ENCODE data around the gene GATD1. TPM values are rescaled to one million over a fixed set of nuclear protein-coding genes. Genes with fewer than 3 reads are reported as not detected.

Gene GATD1
- total RNA-seq, 2 experiments from 2014 or later: 59.8 to 62.4 TPM

DNA sequence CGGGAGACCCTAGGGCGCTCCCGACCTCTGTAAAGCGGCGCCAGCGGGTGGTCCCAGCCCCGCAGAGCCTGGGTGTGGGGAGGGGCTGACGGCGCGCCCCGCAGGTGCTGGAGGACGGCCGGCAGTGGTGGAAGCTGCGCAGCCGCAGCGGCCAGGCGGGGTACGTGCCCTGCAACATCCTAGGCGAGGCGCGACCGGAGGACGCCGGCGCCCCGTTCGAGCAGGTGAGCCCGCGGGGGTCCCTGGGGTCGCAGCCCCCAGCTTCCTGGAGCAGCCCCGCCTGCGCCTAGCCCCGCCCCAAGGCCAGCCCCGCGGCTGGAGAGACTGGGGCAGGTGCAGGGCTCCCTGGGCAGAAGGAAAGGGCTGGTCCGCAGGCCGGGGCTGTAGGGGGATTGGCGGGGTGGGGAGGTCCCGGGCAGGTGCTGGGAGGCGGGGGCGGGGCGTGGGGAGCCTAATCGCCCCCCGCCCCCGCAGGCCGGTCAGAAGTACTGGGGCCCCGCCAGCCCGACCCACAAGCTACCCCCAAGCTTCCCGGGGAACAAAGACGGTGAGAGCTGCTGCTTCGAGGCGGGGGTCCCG lies 51.6 kb downstream of the GATD1 start:
- POLR2A ChIA-PET: interaction anchor here (1.0 to 2.8 kb wide), 21 partner anchors 8 to 284 kb away, joined by 3 to 18 read pairs (median 6); partner anchors contain the start of genes ANO9, DEAF1, GATD1 and HRAS
- Mint-ChIP-seq H3K27ac (peak overlapping the region; percentile 73), H3K4me1 (peaks cover 13% of the 10 kb centered on the region), H3K27me3 (peaks cover 9% of the 10 kb centered on the region), H3K9me3 (no peaks in the 10 kb centered on the region), H3K4me3 (peak overlapping the region; percentile 79), H3K36me3 (no peaks in the 10 kb centered on the region)
- DNase-seq: peak; percentile 66
- ATAC-seq (ENCODE audit: low read depth): peak; percentile 19

DNA sequence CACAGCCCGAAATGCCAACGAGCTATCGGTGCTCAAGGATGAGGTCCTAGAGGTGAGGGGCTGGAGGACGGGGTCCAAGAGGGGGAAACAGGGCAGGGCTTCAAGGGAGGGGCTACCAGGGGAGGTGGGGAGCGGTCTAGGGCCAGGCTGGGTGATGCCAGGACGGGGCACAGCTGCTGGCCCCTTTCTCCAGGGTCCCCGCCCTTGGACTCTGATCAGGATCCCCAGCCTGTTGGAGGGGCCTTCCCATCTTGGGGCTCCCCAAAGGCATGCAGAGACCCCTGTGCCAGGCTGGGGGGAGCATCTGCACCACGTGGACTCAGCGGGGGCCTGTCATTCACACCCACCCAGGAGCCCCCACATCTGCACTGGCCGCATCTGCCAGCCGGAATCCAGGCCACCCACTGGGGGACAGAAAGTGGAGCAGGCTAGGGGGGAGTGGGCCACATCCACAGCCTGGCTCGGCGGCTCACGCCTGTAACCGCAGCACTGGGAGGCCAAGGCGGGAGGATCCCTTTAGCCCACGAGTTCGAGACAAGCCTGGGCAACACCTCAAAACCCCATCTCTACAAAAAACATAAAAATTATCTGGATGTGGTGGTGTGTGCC lies 52.4 kb downstream of the GATD1 start:
- Mint-ChIP-seq H3K27ac (peak overlapping the region; percentile 73), H3K36me3 (no peaks in the 10 kb centered on the region), H3K4me3 (peak overlapping the region; percentile 79), H3K4me1 (peaks cover 14% of the 10 kb centered on the region), H3K27me3 (peaks cover 11% of the 10 kb centered on the region), H3K9me3 (no peaks in the 10 kb centered on the region)
- no peak for DNase-seq
- POLR2A ChIA-PET: interaction anchor here (1.2 to 5.5 kb wide), 10 partner anchors 22 to 283 kb away, joined by 3 to 26 read pairs (median 8); partner anchors contain the start of genes ANO9, DEAF1, HRAS and LMNTD2
- ATAC-seq (ENCODE audit: low read depth): no peak

DNA sequence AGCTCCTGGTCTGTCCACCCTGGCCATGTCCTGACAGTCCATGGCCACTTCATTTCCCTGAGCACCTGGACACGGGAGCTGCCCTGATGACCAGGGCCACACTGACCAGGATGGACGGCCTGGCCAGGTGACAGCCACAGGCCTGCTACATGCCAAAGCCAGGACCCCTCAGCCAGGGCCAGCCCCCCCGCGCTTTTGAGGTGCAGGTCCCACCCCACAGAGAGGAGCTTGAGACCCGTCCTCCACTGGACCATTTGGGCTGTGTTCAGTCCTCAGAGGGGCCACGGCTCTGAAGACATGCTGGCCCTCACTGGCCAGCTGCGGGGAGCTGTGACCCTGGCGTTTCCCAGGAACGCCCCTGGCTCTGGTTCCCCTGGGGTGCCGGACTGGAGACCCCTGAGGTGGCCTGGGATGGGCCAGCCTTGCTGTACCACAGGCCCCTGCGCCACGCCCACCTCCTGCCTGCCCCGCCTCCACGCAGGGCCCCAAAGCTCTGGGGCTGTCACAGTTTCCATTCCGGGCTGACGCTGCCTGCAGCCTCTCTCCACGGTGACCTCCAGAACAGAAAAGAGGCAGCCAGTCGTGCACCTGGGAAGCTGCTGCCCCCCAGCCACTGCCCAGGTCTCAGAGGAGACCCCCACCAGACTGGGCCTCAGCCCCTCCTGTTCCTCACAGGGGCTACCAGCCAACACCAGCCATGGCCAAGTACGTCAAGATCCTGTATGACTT lies 53.1 kb downstream of the GATD1 start:
- Mint-ChIP-seq H3K9me3 (no peaks in the 10 kb centered on the region), H3K4me1 (peaks cover 14% of the 10 kb centered on the region), H3K27ac (no peak overlapping the region), H3K27me3 (peaks cover 16% of the 10 kb centered on the region), H3K36me3 (no peaks in the 10 kb centered on the region), H3K4me3 (no peak overlapping the region)
- no peak for DNase-seq
- ATAC-seq (ENCODE audit: low read depth): no peak
- POLR2A ChIA-PET: interaction anchor here (1.4 to 5.5 kb wide), 5 partner anchors 28 to 189 kb away, joined by 3 to 26 read pairs (median 10); partner anchors contain the start of genes DEAF1, HRAS and TMEM80

DNA sequence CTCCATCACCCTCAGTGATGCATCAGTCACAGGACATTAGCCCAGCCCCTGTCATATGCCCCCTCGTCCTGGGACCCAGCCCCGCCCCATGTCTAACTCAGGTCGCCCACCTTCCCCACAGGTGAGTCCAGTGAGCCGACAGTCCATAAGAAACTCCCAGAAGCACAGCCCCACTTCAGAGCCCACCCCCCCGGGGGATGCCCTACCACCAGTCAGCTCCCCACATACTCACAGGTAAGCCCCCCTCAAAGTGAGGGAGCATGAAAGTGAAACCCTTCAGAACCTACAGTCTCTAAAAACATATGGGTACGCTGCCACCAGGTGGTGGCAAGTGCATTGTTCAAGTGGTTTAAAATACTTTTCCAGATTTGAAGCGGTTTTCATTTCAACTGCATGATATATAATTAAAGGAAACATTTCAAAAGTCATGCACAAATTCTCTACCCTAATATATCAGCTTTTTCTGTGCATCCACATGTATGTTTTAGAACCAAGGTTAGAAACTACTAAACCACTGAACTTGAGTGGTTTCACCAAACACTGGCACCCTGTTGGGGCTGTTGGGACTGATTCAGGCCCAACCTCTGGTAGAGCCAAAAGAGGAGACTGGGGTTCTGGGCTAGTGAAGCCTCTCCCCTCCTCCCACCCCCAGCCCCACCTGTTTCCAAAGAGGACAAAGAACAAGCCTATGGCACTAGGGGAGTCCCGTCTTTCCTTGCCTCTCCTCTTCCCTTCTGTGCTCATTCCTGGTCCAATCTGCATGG lies 54.0 kb downstream of the GATD1 start:
- H3K4me1 Mint-ChIP-seq: peaks cover 14% of the 10 kb centered on the region
- ATAC-seq (ENCODE audit: low read depth) (peak; percentile 24), DNase-seq (no peak)
- no peaks in the 10 kb centered on the region for H3K36me3 Mint-ChIP-seq
- POLR2A ChIA-PET: interaction anchor here (1.4 to 5.5 kb wide), 3 partner anchors 27 to 168 kb away, joined by 3 to 26 read pairs (median 24); partner anchors contain the start of genes DEAF1 and TMEM80
- H3K4me3 Mint-ChIP-seq: peak overlapping the region; percentile 76
- H3K9me3 Mint-ChIP-seq: no peaks in the 10 kb centered on the region
- peaks cover 18% of the 10 kb centered on the region for H3K27me3 Mint-ChIP-seq
- H3K27ac Mint-ChIP-seq: peak overlapping the region; percentile 78

DNA sequence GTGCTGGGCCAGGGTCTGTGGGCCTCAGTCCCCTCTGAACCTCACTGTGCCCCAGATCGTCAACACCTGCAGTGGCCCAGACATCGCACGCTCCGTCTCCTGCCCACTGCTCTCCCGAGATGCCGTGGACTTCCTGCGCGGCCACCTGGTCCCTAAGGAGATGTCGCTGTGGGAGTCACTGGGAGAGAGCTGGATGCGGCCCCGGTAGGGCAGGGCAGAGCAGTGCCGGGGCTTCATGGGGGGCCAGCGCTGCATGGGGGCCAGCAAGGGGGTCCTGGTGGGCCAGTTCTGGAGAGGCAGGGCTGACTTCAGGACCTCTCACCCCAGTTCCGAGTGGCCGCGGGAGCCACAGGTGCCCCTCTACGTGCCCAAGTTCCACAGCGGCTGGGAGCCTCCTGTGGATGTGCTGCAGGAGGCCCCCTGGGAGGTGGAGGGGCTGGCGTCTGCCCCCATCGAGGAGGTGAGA lies 54.9 kb downstream of the GATD1 start:
- Mint-ChIP-seq H3K4me3 (peak overlapping the region; percentile 30), H3K9me3 (no peaks in the 10 kb centered on the region), H3K36me3 (no peaks in the 10 kb centered on the region), H3K27ac (no peak overlapping the region), H3K4me1 (peaks cover 14% of the 10 kb centered on the region), H3K27me3 (peaks cover 18% of the 10 kb centered on the region)
- DNase-seq (no peak), ATAC-seq (ENCODE audit: low read depth) (no peak)
- POLR2A ChIA-PET: interaction anchor here (0.9 to 5.5 kb wide), 6 partner anchors 16 to 185 kb away, joined by 3 to 26 read pairs (median 3); partner anchors contain the start of genes DEAF1, IRF7, LRRC56 and PHRF1

DNA sequence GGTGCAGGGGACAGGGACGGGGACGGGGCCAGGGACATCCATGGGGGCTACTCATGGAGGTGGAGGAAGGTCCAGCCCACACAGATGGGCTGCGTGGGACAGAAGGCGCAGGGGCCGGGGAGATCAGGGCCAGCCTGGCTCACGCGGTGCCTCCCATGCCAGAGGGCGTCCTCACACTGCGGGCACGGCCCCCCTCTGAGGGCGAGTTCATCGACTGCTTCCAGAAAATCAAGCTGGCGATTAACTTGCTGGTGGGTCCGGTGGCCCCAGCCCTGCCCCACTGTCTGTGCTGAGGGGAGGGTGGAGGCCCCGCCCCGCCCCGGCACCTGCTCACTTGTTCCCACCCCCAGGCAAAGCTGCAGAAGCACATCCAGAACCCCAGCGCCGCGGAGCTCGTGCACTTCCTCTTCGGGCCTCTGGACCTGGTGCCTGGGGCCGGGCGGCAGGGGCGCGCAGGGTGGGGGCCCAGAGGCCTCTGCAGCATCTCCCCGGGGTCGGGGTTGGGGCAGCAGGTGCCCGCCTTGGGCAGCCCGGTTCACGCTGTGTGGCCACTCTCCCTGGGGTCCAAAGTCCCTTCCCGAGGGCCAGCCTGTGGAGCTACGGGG lies 55.4 kb downstream of the GATD1 start:
- H3K4me1 Mint-ChIP-seq: peaks cover 14% of the 10 kb centered on the region
- peak; percentile 41 for ATAC-seq (ENCODE audit: low read depth)
- peak; percentile 71 for DNase-seq
- POLR2A ChIA-PET: interaction anchor here (0.9 to 5.5 kb wide), 7 partner anchors 15 to 186 kb away, joined by 3 to 26 read pairs (median 3); partner anchors contain the start of genes DEAF1, HRAS, IRF7 and LRRC56
- no peak overlapping the region for H3K27ac Mint-ChIP-seq
- peaks cover 18% of the 10 kb centered on the region for H3K27me3 Mint-ChIP-seq
- peak overlapping the region; percentile 49 for H3K4me3 Mint-ChIP-seq
- H3K9me3 Mint-ChIP-seq: no peaks in the 10 kb centered on the region
- no peaks in the 10 kb centered on the region for H3K36me3 Mint-ChIP-seq

DNA sequence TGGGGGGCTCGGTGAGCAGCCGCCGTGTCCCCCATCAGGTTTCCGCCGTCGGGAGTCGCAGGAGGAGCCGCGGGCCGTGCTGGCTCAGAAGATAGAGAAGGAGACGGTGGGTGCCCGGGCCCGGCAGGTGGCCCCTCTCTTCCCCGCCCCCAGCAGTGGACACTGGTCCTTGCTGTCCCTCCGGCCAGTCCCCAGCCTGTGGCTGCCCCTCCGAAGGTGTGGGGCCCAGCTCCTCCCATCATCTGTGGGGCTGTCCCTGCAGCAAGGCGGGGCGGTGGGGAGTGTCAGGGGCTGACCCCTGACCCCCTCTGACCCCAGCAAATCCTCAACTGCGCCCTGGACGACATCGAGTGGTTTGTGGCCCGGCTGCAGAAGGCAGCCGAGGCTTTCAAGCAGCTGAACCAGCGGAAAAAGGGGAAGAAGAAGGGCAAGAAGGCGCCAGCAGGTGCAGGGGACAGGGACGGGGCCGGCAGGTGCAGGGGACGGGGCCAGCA lies 56.0 kb downstream of the GATD1 start:
- peaks cover 12% of the 10 kb centered on the region for H3K4me1 Mint-ChIP-seq
- H3K36me3 Mint-ChIP-seq: no peaks in the 10 kb centered on the region
- no peak overlapping the region for H3K27ac Mint-ChIP-seq
- POLR2A ChIA-PET: interaction anchor here (1.1 to 5.5 kb wide), 6 partner anchors 14 to 186 kb away, joined by 3 to 26 read pairs (median 6); partner anchors contain the start of genes DEAF1, HRAS, PHRF1 and TMEM80
- H3K27me3 Mint-ChIP-seq: peaks cover 20% of the 10 kb centered on the region
- H3K9me3 Mint-ChIP-seq: no peaks in the 10 kb centered on the region
- no peak for DNase-seq
- no peak for ATAC-seq (ENCODE audit: low read depth)
- peak overlapping the region; percentile 49 for H3K4me3 Mint-ChIP-seq

DNA sequence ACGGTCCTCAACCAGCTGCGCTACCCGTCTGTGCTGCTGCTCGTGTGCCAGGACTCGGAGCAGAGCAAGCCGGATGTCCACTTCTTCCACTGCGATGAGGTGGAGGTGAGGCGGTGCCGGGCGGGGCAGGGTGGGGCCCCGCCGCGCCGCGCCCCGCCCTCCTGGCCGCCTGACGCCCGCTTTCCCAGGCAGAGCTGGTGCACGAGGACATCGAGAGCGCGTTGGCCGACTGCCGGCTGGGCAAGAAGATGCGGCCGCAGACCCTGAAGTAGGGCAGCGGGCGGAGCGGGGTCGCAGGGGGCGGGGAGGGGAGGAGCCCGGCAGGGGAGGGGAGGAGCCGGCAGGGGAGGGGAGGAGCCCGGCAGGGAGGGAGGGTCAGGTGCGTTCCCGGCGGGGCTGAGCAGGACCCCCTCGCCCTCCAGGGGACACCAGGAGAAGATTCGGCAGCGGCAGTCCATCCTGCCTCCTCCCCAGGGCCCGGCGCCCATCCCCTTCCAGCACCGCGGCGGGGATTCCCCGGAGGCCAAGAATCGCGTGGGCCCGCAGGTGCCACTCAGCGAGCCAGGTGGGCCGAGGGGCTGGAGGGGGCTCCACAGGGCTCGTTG lies 56.5 kb downstream of the GATD1 start:
- POLR2A ChIA-PET: interaction anchor here (1.5 to 5.5 kb wide), 4 partner anchors 25 to 185 kb away, joined by 3 to 26 read pairs (median 6); partner anchors contain the start of genes DEAF1, HRAS, PHRF1 and TMEM80
- Mint-ChIP-seq H3K4me3 (peak overlapping the region; percentile 49), H3K9me3 (no peaks in the 10 kb centered on the region), H3K27me3 (peaks cover 22% of the 10 kb centered on the region), H3K36me3 (no peaks in the 10 kb centered on the region), H3K27ac (no peak overlapping the region), H3K4me1 (peaks cover 12% of the 10 kb centered on the region)
- ATAC-seq (ENCODE audit: low read depth) (peak; percentile 68), DNase-seq (peak; percentile 73)

DNA sequence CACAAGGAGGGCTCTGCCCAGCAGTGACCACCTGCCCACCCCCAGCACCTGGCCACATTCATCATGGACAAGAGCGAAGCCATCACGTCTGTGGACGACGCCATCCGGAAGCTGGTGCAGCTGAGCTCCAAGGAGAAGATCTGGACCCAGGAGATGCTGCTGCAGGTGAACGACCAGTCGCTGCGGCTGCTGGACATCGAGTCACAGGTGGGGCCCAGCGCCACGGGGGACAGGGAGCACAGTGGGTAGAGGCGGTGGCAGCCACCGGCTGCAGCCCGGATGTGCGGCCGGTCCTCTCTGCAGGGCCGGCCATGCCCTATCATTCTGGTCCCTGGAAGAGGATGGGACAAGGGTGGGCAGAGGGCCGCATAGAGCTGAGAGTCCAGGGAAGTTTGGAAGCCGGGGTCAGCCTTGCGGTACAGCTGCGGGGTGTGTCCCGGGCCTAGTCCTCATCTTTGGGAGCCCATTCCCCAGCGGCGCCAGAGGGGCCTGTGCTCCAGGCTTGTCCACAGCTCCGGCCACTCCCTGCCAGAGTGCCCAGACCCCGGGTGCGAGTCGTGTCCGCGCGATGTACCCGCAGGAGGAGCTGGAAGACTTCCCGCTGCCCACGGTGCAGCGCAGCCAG lies 57.2 kb downstream of the GATD1 start:
- Mint-ChIP-seq H3K36me3 (no peaks in the 10 kb centered on the region), H3K4me3 (peak overlapping the region; percentile 51), H3K9me3 (peaks cover 2% of the 10 kb centered on the region), H3K27me3 (peaks cover 24% of the 10 kb centered on the region), H3K27ac (no peak overlapping the region), H3K4me1 (peaks cover 12% of the 10 kb centered on the region)
- POLR2A ChIA-PET: interaction anchor here (0.8 to 5.5 kb wide), 4 partner anchors 25 to 185 kb away, joined by 3 to 26 read pairs (median 6); partner anchors contain the start of genes DEAF1, HRAS, LMNTD2 and TMEM80
- DNase-seq (no peak), ATAC-seq (ENCODE audit: low read depth) (no peak)

DNA sequence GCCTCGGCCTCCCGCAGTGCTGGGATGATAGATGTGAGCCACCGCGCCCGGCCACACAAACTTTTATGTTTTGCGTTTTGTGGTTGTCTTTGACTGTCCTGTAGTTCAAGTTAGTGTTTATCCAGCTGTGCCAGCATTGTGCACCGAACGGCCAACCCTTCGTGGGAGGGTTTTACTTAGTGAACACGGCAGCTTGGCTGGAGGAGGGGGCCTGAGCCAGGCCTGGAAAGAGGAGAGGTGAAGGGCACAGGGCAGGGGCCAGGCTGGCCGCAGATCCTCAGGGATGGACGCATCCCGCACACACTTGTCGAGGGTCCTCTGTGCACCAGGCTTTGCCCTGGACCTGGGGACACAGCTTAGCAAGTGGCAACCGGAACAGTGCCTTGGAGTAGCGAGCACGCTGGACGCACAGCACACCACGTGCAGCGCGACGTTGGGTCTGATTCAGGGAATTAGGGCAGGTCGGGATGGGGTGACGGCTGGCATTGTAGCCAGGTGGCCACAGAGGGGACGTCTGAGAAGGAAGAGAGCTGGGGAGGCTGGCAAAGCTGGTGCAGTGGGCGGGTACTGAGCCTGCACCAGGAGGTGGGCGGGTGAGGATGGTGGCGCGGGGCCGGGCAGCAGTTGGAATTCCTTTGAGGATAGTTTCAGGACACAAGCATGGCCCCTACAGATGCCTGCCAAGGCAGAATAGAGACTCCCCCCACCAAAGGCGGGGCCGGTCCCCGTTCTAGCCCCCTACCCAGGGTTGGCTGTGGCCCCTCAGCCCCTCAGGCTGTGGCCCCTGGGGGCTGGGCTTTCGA lies 57.9 kb downstream of the GATD1 start:
- no peak for ATAC-seq (ENCODE audit: low read depth)

More for the DNA sequence above, 57.9 kb downstream of the GATD1 start:
- no peak for DNase-seq
- Mint-ChIP-seq H3K27ac (no peak overlapping the region), H3K36me3 (peaks cover 2% of the 10 kb centered on the region), H3K27me3 (peaks cover 25% of the 10 kb centered on the region), H3K4me1 (peaks cover 11% of the 10 kb centered on the region), H3K4me3 (peak overlapping the region; percentile 51), H3K9me3 (peaks cover 5% of the 10 kb centered on the region)
- POLR2A ChIA-PET: interaction anchor here (0.8 to 5.5 kb wide), 3 partner anchors 24 to 164 kb away, joined by 3 to 26 read pairs (median 7); partner anchors contain the start of genes DEAF1, LMNTD2 and TMEM80

Data from activated naive CD8-positive, alpha-beta T cell treated with anti-CD3 and anti-CD28 coated beads, Interleukin-2, amount 10 ng/mL, durations not matched to agents 7 days and 5 days (primary cell).